OCI-LY3 (cell line): ENCODE measurements around the gene RELN.

Source experiments
- CTCF ChIP-seq: fragments of 200-600, 300-600 bp; sonication (generic); IDR thresholded peaks from 2 replicates; pipeline ENCODE4 v1.5.1; 2014; ENCODE audit warnings: antibody characterized with exemption, low read length, low read depth
- EZH2phosphoT487 ChIP-seq: fragments of 200-600 bp; shearing (Covaris generic); IDR thresholded peaks from 2 replicates; pipeline ENCODE4 v1.6.1; 2018; ENCODE audit warnings: antibody characterized with exemption, mixed run types, low read depth

GRCh38 chr7:103914147-103914899 is 75.1 kb downstream of the RELN start:
- TF ChIP-seq EZH2phosphoT487 (no peak), CTCF (no peak)
